H54 (cell line): ENCODE results near the gene BMPR1B.

ENCODE experiments used
- DNase-seq: peaks from one replicate; pipeline ENCODE4 v3.0.0; 2011; ENCODE audit warnings: low spot score, mixed read lengths; ENCODE audit not compliant: insufficient read length
- FAIRE-seq: peaks from 3 replicates; lab custom pipeline; 2011; peaks lifted over from hg19 to GRCh38; lab: Jason Lieb, UNC
- POLR2A ChIP-seq: IDR thresholded peaks from 2 replicates; pipeline ENCODE4 v1.6.1; 2011; ENCODE audit warnings: low read depth, mild to moderate bottlenecking, low read length

Gene BMPR1B

DNA sequence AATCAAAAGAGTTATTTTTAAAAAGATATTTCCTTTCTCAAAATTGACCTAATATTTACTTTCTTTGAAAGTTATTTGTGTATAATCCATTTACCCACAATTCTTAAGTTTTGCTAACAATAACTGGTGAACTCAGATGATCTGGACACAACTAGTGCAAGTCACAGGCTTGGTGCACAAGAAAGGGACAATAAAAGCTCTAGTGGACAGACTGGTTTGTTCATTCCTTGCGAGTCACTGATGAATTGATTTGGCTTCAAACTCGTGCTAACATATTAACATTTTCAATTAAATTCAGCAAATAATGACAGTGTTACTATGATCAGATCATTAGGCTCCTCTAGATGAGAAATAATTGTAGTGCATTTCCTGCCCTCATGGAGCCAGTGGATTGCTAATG lies 169.2 kb downstream of the BMPR1B start:
- no peak for DNase-seq
- no peak for TF ChIP-seq POLR2A
- FAIRE-seq: no peak

DNA sequence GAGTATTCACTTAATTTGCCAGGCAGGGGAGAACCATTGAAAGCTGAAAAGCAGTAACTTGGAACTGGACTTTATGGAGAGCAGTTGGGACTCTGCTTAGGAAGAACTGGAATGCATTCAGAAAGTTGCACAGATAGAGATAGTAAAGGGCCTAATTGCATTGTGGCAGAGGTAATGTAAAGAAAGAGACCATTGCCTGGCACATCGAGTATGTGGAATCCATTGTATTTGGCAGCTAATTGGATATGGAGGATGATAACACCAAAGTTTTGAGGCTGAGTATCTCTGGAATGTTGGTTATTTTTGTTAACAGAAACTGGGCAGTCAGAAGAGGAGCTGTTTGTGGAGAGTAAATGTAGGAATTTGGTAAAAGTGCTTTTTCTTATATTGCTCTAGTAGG lies 169.9 kb downstream of the BMPR1B start:
- FAIRE-seq: no peak
- DNase-seq: no peak
- no peak for TF ChIP-seq POLR2A

DNA sequence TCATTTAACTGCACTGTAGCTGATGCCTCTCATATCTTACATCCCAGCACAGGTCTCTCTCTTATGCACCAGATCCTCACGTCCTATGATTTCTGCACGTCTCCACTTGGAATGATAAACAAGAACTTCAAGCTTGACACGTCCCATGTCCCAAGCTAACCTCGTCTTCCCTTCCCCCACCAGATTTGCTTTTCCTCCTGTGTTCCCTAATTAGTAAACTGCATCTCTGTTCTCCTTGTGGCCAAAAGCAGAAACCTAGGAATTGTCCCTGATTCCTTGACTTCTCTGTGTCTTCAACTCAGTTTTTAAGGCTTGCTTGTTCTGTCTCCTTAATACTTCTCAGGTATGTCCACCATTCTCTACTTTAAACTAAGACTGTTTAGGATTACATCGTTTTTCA lies 171.9 kb downstream of the BMPR1B start:
- no peak for TF ChIP-seq POLR2A
- no peak for DNase-seq
- FAIRE-seq: no peak

GRCh38 chr4:94931626-94932025 lies 173.9 kb downstream of the BMPR1B start:
- no peak for TF ChIP-seq POLR2A
- FAIRE-seq (no peak), DNase-seq (no peak)

- FAIRE-seq: no peak
- DNase-seq: no peak
- no peak for TF ChIP-seq POLR2A
Observed at GRCh38 chr4:94932366-94932765, 174.6 kb downstream of the BMPR1B start.

GRCh38 chr4:94933799-94934198 lies 176.0 kb downstream of the BMPR1B start:
- TF ChIP-seq POLR2A: no peak
- no peak for DNase-seq
- FAIRE-seq: no peak

- TF ChIP-seq POLR2A: no peak
- FAIRE-seq (no peak), DNase-seq (no peak)
Observed at GRCh38 chr4:94934201-94934600, 176.4 kb downstream of the BMPR1B start.

DNA sequence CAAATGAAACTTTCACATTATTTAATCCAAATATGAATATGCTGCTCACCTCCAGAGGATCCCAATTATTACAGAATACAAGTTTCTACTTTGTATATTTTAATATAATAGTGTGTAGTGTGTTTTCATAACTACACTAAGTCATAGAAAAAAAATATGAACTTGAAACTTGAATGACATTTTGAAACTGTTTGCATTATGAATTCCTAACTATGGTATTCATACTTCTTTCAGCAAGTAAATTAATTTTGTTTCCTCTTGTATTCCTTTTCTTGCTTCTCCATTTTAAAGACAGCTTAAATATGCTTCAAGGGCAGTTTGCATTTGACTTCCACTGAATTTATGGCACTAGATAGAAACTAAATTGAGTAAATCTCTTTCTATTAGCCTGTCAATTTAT lies 177.1 kb downstream of the BMPR1B start:
- no peak for TF ChIP-seq POLR2A
- FAIRE-seq (no peak), DNase-seq (no peak)

GRCh38 chr4:94936854-94937253 lies 179.1 kb downstream of the BMPR1B start:
- DNase-seq: no peak
- no peak for FAIRE-seq

DNA sequence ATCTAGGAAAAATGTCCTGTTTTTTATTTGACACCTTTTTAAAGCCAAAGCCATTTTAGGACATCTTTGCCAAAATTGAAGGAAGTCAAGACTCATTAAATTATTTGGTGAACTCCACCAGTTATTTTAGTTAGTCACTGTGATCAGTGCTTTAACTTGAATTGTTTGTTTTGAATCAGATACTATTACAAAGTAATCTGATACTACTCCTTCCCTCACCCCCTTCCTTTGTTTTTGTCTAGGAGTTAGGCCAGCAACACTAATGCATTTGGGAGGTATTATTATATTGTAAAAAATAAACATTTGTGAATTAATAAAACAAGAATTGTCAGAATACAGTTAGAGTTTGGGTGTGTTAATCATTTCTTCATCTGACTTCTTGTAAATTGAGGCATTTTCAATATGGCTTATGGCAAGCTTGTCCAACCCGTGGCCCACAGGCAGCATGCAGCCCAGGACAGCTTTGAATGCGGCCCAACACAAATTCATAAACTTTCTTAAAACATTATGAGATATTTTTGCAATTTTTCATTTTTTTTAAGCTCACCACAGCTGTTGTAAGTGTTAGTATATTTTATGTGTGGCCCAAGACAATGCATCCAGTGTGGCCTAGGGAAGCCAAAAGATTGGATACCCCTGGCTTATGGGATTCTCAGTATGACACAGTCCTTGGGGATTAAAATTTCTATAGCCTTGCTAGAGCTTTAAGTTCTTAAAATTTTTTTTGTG lies 182.2 kb downstream of the BMPR1B start:
- FAIRE-seq: no peak
- TF ChIP-seq POLR2A: no peak
- no peak for DNase-seq

More at GRCh38 chr4:94936854-94937253, 179.1 kb downstream of the BMPR1B start:
- no peak for TF ChIP-seq POLR2A

DNA sequence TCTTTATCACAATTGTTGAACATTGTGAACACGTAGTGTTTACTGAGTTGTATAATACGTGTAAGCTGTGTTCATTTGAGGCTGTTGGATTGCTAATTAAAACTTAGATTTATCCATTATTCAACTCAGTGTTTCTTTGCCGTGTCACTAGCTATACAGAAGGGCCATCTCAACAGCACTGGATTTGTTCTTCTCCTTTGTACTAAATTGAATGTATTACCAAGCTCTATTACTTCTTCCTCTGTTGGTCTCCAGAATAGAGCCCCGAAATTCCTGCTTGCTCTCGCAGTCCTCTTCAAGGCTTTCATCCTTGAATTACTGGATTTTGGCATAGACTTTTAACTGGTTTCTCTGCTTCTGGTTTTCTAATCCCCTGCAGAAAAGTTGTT lies 182.8 kb downstream of the BMPR1B start:
- no peak for TF ChIP-seq POLR2A
- no peak for DNase-seq
- no peak for FAIRE-seq

DNA sequence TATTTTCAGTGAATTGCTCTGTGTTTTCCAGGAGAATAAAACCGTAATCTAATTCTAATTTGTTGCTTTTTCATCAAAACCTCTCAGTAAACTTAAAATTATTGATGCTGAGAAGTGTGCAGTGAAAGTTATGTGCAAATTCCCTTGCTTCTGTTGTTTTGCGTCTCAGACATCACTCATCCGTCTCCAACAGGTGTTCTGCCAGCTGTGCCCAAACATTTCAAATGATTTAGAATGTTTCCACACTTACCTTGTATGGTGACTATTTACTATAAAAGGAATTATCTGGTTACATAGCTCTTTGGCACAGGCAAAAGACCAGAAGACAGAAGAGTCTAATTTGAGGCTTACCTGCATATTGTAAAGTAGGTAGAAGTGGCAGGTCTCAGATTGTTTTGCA lies 184.0 kb downstream of the BMPR1B start:
- DNase-seq (no peak), FAIRE-seq (no peak)
- TF ChIP-seq POLR2A: no peak

DNA sequence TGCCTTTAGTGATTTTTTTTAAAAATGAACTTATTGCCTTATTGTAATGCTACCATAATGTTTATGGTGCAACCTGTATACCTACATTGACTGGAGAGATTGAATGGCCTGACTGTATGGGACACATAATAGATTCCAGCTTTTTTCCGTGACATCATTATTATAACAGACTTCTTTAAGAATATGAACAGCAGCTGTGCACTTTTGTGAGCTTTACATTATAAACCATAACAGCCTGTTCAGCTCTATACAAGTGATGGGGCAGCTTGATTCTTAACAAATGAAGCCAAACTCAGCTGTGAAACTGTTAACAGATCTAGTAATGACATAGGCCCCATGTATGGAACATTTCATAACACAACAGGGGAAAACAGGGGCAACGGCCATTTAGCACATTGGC lies 187.0 kb downstream of the BMPR1B start:
- no peak for TF ChIP-seq POLR2A
- no peak for FAIRE-seq
- no peak for DNase-seq

DNA sequence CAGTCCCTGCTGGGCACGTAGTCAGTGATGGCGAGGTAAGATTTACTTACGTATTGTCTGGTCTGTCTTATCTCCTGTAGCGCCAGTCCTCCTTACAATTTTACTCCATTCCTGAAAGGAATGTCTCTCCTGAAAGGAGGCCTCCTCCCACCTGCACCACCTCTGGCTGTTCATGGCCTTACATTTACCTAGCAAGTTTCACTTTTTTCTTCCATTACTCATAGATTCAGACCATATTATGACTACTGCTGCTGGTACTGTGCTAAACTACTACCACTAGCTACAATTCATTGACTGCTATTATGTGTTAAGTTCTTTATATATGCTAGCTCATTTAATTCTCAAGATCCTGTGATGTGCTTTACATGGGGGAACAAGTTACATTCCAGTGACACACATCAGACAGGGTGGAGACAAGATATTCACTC lies 189.9 kb downstream of the BMPR1B start:
- DNase-seq: no peak
- no peak for FAIRE-seq
- TF ChIP-seq POLR2A: no peak

DNA sequence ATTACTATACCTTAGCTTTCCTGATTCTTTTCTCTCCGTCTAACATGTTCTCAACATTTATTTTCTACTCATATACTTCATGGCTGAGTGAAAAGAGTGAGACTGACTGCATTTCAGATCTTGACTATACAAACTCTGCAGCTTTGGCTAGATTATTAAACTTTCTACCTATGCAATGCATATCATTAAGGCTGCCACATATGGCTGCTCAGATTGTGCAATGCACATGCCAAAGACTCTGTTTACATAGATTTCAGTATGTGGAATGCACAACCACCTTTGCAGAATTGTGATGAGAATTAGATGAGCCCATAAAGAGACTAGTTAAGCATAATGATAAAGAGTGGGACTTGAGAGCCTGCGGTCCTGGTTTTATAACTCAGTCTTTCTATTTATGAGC lies 196.5 kb downstream of the BMPR1B start:
- no peak for FAIRE-seq
- TF ChIP-seq POLR2A: no peak
- DNase-seq: no peak
